GM19372 (cell line): Measurements from ENCODE around the gene DOCK7.
"Not testable (repeated sequence)": the region's sequence is repeated elsewhere in the genome, so short reads cannot be mapped to it uniquely, and the experiment has no call there.

ENCODE experiments used
- ATAC-seq: cut with Tn5 transposase; IDR thresholded peaks from one replicate; pipeline ENCODE4 v1.9.1; 2021; ENCODE audit warnings: mild to moderate bottlenecking, low read depth, moderate library complexity; ENCODE audit not compliant: unreplicated experiment

The DOCK7 gene, protein sequence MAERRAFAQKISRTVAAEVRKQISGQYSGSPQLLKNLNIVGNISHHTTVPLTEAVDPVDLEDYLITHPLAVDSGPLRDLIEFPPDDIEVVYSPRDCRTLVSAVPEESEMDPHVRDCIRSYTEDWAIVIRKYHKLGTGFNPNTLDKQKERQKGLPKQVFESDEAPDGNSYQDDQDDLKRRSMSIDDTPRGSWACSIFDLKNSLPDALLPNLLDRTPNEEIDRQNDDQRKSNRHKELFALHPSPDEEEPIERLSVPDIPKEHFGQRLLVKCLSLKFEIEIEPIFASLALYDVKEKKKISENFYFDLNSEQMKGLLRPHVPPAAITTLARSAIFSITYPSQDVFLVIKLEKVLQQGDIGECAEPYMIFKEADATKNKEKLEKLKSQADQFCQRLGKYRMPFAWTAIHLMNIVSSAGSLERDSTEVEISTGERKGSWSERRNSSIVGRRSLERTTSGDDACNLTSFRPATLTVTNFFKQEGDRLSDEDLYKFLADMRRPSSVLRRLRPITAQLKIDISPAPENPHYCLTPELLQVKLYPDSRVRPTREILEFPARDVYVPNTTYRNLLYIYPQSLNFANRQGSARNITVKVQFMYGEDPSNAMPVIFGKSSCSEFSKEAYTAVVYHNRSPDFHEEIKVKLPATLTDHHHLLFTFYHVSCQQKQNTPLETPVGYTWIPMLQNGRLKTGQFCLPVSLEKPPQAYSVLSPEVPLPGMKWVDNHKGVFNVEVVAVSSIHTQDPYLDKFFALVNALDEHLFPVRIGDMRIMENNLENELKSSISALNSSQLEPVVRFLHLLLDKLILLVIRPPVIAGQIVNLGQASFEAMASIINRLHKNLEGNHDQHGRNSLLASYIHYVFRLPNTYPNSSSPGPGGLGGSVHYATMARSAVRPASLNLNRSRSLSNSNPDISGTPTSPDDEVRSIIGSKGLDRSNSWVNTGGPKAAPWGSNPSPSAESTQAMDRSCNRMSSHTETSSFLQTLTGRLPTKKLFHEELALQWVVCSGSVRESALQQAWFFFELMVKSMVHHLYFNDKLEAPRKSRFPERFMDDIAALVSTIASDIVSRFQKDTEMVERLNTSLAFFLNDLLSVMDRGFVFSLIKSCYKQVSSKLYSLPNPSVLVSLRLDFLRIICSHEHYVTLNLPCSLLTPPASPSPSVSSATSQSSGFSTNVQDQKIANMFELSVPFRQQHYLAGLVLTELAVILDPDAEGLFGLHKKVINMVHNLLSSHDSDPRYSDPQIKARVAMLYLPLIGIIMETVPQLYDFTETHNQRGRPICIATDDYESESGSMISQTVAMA (N-terminal part only)

GRCh38 chr1:62687903-62688686, at the start of gene DOCK7:
DOCK7 (minus strand) TSS chr1:62688386; CDS start chr1:62688264, 122 bp downstream.
- peak; percentile 65 for ATAC-seq

- ATAC-seq, result no peak
These were observed 47.4 kb upstream of the DOCK7 start for GRCh38 chr1:62735491-62736171.

GRCh38 chr1:62732331-62732730, 44.1 kb upstream of the DOCK7 start:
- no peak for ATAC-seq

- no peak for ATAC-seq
These were observed 40.8 kb upstream of the DOCK7 start for GRCh38 chr1:62728963-62729362.

GRCh38 chr1:62727656-62728407, 39.6 kb upstream of the DOCK7 start:
- ATAC-seq, result no peak

DNA sequence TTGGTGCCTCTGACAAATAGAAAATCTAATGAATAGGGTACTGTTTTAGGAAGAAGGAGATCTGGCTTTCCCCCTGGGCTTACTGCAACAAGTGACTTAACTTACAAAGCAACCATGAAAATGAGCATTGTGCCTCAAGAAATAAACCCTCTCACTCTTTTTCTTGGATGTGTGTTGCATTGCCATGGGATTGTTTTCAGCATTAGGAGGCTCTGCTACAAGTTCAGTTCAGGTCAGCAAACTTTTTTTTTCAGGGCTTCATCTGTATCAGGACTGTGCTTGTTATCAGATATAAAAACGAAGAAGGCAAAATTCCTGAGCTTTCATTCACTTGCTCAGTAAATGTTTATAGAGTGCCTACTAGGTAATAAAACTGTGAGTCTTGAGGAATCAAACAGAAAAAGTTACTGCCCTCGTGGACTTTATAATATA, 37.8 kb upstream of the DOCK7 start:
- no peak for ATAC-seq

DNA sequence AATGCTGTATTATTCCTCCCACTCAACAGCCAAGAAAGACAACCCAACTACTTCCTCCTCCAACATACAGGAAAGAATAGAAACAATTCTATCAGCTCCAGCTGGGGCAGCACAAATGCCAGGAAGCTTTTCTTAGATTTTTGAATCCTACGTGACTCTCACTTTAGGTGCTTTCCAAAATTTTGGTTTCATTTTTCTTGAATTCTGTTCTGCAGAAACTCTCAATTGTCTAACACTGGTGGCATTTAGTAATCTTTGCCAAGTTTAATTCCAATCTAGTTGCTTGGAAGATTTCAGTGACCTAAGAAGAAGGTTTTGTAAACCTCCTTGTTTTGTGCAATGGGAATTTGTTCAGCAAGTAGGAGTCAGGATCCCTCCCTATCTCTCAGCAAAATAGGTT, 37.1 kb upstream of the DOCK7 start:
- ATAC-seq, result no peak

DNA sequence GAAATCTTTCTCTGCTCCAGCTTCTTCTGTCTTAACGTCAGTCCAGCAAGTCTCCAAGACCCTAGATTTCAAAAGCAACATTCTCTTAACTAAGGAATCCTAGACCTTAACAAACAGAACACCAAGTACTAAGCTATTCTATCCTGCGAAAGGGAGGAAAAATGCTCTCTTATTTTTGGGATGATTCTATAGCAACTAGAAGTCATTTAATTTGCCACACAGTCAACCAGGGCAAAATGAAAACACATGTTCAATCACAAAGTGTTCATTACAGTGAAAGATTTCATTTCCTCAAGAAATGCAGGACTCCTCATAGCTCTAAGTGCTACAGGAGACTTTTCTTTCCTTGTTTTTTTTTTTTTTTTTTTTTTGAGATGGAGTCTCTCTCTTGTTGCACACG, 36.2 kb upstream of the DOCK7 start:
- ATAC-seq, result no peak

DNA sequence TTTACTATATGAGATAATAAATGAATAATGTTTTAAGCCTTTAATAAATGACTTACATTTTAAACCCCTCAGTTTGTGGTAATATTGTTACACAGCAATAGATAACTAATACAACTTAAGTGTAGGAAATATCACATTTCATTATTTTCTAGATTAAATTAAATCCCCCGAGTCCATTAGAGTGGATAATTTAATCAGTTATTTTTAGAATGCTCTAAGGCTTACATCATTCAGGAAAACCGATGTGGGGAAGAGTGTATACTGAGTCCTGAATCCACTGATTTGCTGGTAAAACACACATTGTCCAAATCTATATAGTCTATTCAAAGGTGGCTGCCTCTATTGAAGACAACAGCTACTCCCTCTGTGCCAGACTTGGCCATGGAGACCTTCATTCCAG, 35.7 kb upstream of the DOCK7 start:
- no peak for ATAC-seq

GRCh38 chr1:62722796-62723195, 34.6 kb upstream of the DOCK7 start:
- ATAC-seq, result no peak

DNA sequence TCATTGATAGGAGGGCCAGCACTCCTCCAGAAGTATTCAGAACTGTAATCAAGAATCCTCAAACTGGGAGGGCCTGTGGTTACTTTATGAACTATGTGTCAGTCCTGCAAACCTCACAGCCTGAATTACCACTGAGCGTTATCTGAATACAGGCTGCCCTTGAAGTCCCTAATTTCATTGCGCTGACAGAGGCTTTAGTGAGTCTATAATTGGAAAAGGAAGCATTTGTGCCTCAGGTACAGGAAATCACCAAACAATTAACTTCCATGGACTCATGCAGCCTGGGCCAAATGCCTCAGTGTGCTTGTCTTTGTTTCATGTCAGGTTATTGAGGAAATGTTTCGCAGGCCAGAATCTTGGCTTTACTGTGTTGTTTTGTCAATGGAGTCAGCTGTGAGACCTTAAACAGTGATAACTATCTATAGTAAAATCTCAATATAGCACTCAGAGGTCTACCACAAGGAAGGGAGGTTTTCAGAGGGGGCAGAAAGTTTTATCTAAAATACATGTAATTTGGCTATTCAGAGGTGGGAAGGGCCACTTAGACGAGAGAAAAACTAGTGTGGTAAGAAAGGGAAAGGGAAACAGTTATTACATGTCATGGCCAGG, 32.9 kb upstream of the DOCK7 start:
- no peak for ATAC-seq

DNA sequence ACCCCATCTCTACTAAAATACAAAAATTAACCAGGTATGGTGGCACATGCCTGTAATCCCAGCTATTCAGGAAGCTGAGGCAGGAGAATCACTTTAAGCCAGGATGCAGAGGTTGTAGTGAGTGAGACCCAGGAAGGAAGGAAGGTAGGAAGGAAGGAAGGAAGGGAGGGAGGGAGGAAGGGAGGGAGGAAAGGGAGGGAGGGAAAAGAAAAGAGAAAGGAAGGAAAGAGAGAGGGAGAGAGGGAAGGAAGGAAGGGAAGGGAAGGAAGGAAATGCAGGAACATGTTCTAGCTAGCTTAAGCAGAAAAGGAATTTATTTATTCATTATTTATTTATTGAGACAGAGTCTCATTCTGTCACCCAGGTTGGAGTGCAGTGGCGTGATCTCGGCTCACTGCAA, 30.2 kb upstream of the DOCK7 start:
- ATAC-seq, result not testable (repeated sequence)

DNA sequence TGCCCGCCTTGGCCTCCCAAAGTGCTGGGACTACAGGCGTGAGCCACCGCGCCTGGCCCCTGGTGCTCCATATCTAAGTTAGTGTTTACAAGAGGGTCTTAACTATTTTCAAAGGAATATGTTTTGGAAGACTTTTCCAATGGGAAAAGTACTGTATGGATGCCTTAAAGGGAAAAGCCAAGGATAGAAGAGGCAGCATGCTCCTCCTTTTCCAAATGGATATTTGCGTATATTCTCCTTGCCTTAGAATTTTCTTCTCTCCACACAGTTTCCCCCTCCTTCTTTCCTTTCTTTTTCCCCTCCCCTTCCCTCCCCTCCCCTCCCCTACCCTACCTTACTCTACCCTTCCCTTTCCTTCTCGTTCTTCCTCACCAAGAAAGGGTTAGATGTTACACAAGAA, 29.3 kb upstream of the DOCK7 start:
- no peak for ATAC-seq

- no peak for ATAC-seq
These were observed 28.2 kb upstream of the DOCK7 start for GRCh38 chr1:62716397-62716796.

- no peak for ATAC-seq
These were observed 24.4 kb upstream of the DOCK7 start for GRCh38 chr1:62712336-62713243.

- ATAC-seq, result no peak
These were observed 19.5 kb upstream of the DOCK7 start for GRCh38 chr1:62707744-62708120.
